ENCODE data around the gene LARGE1. TPM values are rescaled to one million over a fixed set of nuclear protein-coding genes. Genes with fewer than 3 reads are reported as not detected.

The LARGE1 gene
- total RNA-seq, 1 donor from 2014 or later, result 4.6 TPM

DNA sequence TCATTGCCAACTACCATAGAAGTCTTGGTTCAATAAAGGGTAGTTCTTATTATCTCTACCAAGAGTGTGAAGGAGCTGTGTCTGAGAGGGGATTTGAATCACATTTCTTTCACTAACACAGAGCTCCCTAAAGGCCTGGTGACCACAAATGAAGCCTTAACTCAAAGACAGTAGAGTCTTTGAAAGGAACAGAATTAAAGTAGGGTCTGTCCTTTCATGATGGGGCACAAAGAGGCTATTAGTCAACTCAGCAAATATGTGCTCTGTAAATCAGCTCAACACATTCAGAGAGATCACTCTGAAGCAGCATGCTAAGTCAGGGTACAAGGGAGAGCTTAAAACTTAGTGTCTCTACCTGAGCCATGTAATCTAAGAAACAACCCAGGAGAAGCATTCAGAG is 649.7 kb downstream of the LARGE1 start:
- DNase-seq (ENCODE audit: low read depth in 2 of 2), result no peak

- DNase-seq (ENCODE audit: low read depth in 2 of 2), result no peak
Measured at GRCh38 chr22:33261699-33262098, 658.6 kb downstream of the LARGE1 start.

GRCh38 chr22:33260498-33260897 is 659.8 kb downstream of the LARGE1 start:
- no peak for DNase-seq (ENCODE audit: low read depth in 2 of 2)

GRCh38 chr22:33255791-33256190 is 664.5 kb downstream of the LARGE1 start:
- DNase-seq (ENCODE audit: low read depth in 2 of 2), result no peak

- DNase-seq (ENCODE audit: low read depth in 2 of 2), result no peak
Measured at GRCh38 chr22:33248948-33249347, 671.3 kb downstream of the LARGE1 start.

DNA sequence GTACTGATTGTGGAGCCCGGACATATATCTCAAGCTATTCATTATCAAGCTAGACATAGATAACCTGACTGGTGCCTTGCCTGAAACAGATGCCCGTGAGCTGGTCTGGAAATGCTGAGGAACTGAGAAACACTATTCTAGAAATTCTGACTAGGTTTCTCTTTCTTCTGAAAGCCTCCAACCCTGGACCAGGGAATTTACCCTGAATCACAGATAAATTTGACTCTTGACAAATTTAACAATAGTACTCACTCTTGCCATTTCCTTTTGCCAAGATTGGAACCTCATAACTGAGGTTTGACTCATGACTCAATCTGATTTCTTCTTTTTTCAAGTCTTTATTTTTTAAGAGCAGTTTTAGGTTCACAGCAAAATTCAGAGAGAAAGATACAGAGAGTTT is 672.5 kb downstream of the LARGE1 start:
- DNase-seq (ENCODE audit: low read depth in 2 of 2), result no peak

- DNase-seq (ENCODE audit: low read depth in 2 of 2), result no peak
Measured at GRCh38 chr22:33242078-33242477, 678.2 kb downstream of the LARGE1 start.

- no peak for DNase-seq (ENCODE audit: low read depth in 2 of 2)
Measured at GRCh38 chr22:33240888-33241475, 679.3 kb downstream of the LARGE1 start.

GRCh38 chr22:33232071-33232470 is 688.2 kb downstream of the LARGE1 start:
- no peak for DNase-seq (ENCODE audit: low read depth in 2 of 2)

DNA sequence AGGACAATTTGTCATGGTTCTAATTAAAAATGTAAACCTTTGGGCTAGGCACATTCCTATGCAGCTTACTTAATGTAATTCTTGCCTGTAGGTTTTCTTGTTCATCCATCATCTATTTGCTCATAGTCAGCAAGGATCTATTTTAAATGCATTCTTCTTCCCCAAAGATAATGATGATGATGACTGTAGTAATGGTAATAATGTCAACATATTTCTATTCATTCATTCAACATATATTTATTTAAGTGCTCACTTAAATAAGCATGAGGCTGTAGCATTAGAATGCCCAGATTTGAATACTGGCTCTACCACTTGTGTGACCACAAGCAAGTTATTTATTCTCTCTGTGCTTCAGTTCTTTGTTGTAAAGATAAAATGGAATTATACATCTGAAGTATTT is 692.5 kb downstream of the LARGE1 start:
- no peak for DNase-seq (ENCODE audit: low read depth in 2 of 2)

GRCh38 chr22:33224841-33225240 is 695.4 kb downstream of the LARGE1 start:
- no peak for DNase-seq (ENCODE audit: low read depth in 2 of 2)
